Duodenal mucosa (tissue), 2 donors: ENCODE measurements around the gene UNC5A.

Experiments used
- H3K27ac ChIP-seq: one replicate; pipeline ENCODE4 v1.7.0; 2013; ENCODE audit warnings: low read depth, low read length
- H3K27me3 ChIP-seq, 2 donors: one replicate each; pipeline ENCODE4 v1.7.0; 2013; ENCODE audit warnings: low read length in 2 of 2, control low read depth in 1 of 2; ENCODE audit not compliant: insufficient read depth in 2 of 2, control insufficient read depth in 1 of 2
- H3K36me3 ChIP-seq, 2 donors: one replicate each; pipeline ENCODE4 v1.7.0; 2013; ENCODE audit warnings: low read length in 2 of 2, control low read depth in 1 of 2; ENCODE audit not compliant: insufficient read depth in 2 of 2, control insufficient read depth in 1 of 2
- H3K4me1 ChIP-seq, 2 donors: one replicate each; pipeline ENCODE4 v1.7.0; 2013; ENCODE audit warnings: low read length in 2 of 2, control low read depth in 1 of 2; ENCODE audit not compliant: insufficient read depth in 2 of 2, control insufficient read depth in 1 of 2
- H3K4me3 ChIP-seq, 2 donors: one replicate each; pipeline ENCODE4 v1.7.0; 2013; ENCODE audit warnings: low read length in 2 of 2, low read depth in 1 of 2
- H3K9ac ChIP-seq, 2 donors: one replicate each; pipeline ENCODE4 v1.7.0; 2013; ENCODE audit warnings: low read length in 2 of 2, low read depth in 1 of 2
- H3K9me3 ChIP-seq, 2 donors: one replicate each; pipeline ENCODE4 v1.7.0; 2013; ENCODE audit warnings: low read length in 2 of 2, control low read depth in 1 of 2; ENCODE audit not compliant: control insufficient read depth in 1 of 2

The UNC5A gene

DNA sequence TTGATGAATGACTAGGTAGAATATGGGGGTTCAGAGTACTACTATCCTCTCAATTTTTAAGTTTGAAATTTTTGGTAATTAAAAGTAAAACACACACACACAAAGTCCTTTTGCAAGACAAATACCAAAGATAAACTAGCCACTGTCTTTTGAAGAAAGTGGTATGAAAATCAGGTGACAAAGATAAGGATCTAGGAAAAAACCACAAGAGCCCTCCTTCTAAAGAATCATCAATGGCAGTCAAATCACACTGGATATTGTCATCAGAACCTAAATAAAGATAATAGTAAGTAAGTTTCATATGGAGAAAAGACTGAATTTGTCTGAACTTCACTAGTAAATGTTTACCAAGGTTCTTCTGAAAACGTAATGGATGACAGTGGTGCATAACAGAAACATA lies 119.3 kb downstream of the UNC5A start:
- H3K36me3 ChIP-seq = peaks cover 10 to 35% of the 10 kb centered on the region in 2 donors
- H3K4me1 ChIP-seq = peaks cover 0 to 3% of the 10 kb centered on the region in 2 donors
- no peaks in the 10 kb centered on the region for H3K27me3 ChIP-seq
- H3K9me3 ChIP-seq = no peaks in the 10 kb centered on the region
- no peak overlapping the region for H3K9ac ChIP-seq
- no peak overlapping the region for H3K4me3 ChIP-seq
- H3K27ac ChIP-seq = no peak overlapping the region
